ENCODE measurements around the gene RAB44. TPM values are rescaled to one million over a fixed set of nuclear protein-coding genes. Genes with fewer than 3 reads are reported as not detected.

The RAB44 gene
- total and polyA plus RNA-seq, 9 of the 15 experiments (the other 6 are each of a cell fraction or from before 2014, with no cell fraction given), result not detected

GRCh38 chr6:36682328-36683144 is 15.1 kb upstream of the RAB44 start (continued):
- TF ChIP-seq E2F5 (CRISPR knock-in tag; IDR thresholded peaks at IDR 0.05) (0 out of 2 replicates have a peak, but pooled peaks have one; percentile 21), ZBTB7A (IDR thresholded peaks at IDR 0.05; ENCODE audit: borderline replicate concordance, control insufficient read depth, low read depth, low read length) (peak; percentile 17; the same call in 1 of the 2 replicates), CEBPG (CRISPR knock-in tag; IDR thresholded peaks at IDR 0.05) (0 out of 2 replicates have a peak, but pooled peaks have one; percentile 7), CEBPG (tag; conservative IDR thresholded peaks at IDR 0.05 in 1 of 2, IDR thresholded peaks at IDR 0.05 in 1 of 2) (no peak), HEY1 (CRISPR knock-in tag; IDR thresholded peaks at IDR 0.05; ENCODE audit: borderline replicate concordance) (0 out of 2 replicates have a peak, but pooled peaks have one; percentile 41), NR2C1 (IDR thresholded peaks at IDR 0.05) (peak; percentile 71), NR2C1 (tag; IDR thresholded peaks at IDR 0.05) (peak; percentile 90), ZNF143 (CRISPR knock-in tag; IDR thresholded peaks at IDR 0.05) (0 out of 2 replicates have a peak, but pooled peaks have one; percentile 24), TCF7L2 (IDR thresholded peaks at IDR 0.05; ENCODE audit: low read depth, low read length) (no peak), NFIC (IDR thresholded peaks at IDR 0.05) (peak; percentile 35; the same call in 1 of the 2 replicates), DPF2 (IDR thresholded peaks at IDR 0.05) (peak; percentile 49; the same call in 1 of the 2 replicates), CREB1 (IDR thresholded peaks at IDR 0.05) (no peak), CREB1 (CRISPR knock-in tag; IDR thresholded peaks at IDR 0.05) (0 out of 2 replicates have a peak, but pooled peaks have one; percentile 12), HMGN3 (IDR thresholded peaks at IDR 0.05; ENCODE audit: borderline replicate concordance, extremely low read depth, insufficient read length, low read depth, low read length) (no peak), ID3 (CRISPR knock-in tag; IDR thresholded peaks at IDR 0.05) (no peak), ID3 (tag; IDR thresholded peaks at IDR 0.05) (peak; percentile 66; the same call in 1 of the 2 replicates), RREB1 (CRISPR knock-in tag; IDR thresholded peaks at IDR 0.05) (no peak), NFE2 (IDR thresholded peaks at IDR 0.05; ENCODE audit: low read depth) (peak; percentile 2; the same call in 1 of the 2 replicates), KLF1 (tag; IDR thresholded peaks at IDR 0.05) (no peak), SMARCE1 (IDR thresholded peaks at IDR 0.05) (0 out of 2 replicates have a peak, but pooled peaks have one; percentile 41), JUNB (CRISPR knock-in tag; conservative IDR thresholded peaks at IDR 0.05) (no peak)

Data from K562 (cell line).